ENCODE data around the gene ZFR. TPM values are rescaled to one million over a fixed set of nuclear protein-coding genes. Genes with fewer than 3 reads are reported as not detected.

Gene ZFR
- total RNA-seq, 2 experiments from 2014 or later = 58.8 to 61.0 TPM

DNA sequence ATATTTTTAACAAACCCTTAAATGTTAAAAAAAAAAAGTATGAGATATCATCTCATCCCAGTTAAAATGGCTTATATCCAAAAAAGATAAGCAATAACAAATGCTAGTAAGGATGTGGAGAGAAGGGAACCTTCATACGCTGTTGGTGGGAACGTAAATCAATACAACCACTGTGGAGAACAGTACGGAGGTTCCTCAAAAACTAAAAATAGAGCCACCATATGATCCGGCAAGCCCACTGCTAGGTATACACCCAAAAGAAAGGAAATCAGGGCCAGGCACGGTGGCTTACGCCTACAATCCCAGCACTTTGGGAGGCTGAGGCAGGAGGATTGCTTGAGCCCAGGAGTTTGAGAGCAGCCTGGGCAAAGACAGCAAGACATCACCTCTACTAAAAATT lies 134.8 kb downstream of the ZFR start:
- peak overlapping the region; percentile 32 for H3K4me3 Mint-ChIP-seq
- TF ChIP-seq, protein P1, sequence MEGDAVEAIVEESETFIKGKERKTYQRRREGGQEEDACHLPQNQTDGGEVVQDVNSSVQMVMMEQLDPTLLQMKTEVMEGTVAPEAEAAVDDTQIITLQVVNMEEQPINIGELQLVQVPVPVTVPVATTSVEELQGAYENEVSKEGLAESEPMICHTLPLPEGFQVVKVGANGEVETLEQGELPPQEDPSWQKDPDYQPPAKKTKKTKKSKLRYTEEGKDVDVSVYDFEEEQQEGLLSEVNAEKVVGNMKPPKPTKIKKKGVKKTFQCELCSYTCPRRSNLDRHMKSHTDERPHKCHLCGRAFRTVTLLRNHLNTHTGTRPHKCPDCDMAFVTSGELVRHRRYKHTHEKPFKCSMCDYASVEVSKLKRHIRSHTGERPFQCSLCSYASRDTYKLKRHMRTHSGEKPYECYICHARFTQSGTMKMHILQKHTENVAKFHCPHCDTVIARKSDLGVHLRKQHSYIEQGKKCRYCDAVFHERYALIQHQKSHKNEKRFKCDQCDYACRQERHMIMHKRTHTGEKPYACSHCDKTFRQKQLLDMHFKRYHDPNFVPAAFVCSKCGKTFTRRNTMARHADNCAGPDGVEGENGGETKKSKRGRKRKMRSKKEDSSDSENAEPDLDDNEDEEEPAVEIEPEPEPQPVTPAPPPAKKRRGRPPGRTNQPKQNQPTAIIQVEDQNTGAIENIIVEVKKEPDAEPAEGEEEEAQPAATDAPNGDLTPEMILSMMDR (IDR thresholded peaks at IDR 0.05) = no peak
- H3K4me3 ChIP-seq (ENCODE audit: low read length) = no peak overlapping the region
- no peaks in the 10 kb centered on the region for H3K27me3 ChIP-seq (ENCODE audit: control insufficient read depth in 1 of 2, insufficient read depth in 2 of 2, low read length in 2 of 2)
- H3K27me3 Mint-ChIP-seq = no peaks in the 10 kb centered on the region
- no peak overlapping the region for H3K27ac ChIP-seq (ENCODE audit: low read depth in 1 of 2, low read length in 2 of 2)
- ATAC-seq (ENCODE audit: poor library complexity) = no peak
- no peaks in the 10 kb centered on the region for H3K9me3 ChIP-seq (ENCODE audit: control insufficient read depth in 1 of 2, insufficient read depth in 1 of 2, low read length in 2 of 2)
- no peak for DNase-seq
- H3K36me3 ChIP-seq (ENCODE audit: insufficient read depth, low read length) = no peaks in the 10 kb centered on the region
- H3K27ac Mint-ChIP-seq = peak overlapping the region; percentile 2
- POLR2A ChIA-PET = no interaction called here
- H3K36me3 Mint-ChIP-seq (ENCODE audit: low read depth) = peaks cover 22% of the 10 kb centered on the region
- peaks cover 41% of the 10 kb centered on the region for H3K4me1 ChIP-seq (ENCODE audit: insufficient read depth, low read length)
- intact Hi-C loops (cut with DNase I, micrococcal nuclease) = loop anchor here (5.0 kb wide), 4 partner anchors 32 to 777 kb away; partner anchors contain the start of genes C5orf22 (in 1 of the 2), DROSHA (in 1 of the 2), SUB1 (in 1 of the 2) and ZFR (in 1 of the 2)
- no peaks in the 10 kb centered on the region for H3K9me3 Mint-ChIP-seq
- peaks cover 70% of the 10 kb centered on the region for H3K4me1 Mint-ChIP-seq (ENCODE audit: low read depth)
- CTCF ChIA-PET = no interaction called here

DNA sequence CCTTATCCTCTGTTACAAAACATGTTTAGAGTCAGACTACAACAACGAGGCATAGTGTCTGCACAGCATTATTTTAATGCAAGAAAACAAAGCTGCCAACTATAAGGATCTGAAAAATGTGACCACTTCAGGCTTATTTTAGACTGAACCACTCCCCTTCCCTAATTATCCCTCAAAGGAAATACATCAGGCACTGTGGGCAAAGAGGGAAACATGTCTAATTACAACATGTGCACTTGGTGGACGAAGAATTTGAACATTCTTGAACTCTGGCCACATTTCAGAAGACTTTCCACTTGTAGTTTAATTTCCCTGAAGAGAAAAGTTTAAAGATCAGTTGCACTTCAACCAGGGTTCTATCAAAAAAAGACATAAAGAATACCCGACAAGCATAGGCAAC lies 135.6 kb downstream of the ZFR start:
- TF ChIP-seq, protein P1 (IDR thresholded peaks at IDR 0.05) = no peak
- ATAC-seq (ENCODE audit: poor library complexity) (no peak), DNase-seq (no peak)
- peaks cover 26% of the 10 kb centered on the region for H3K36me3 Mint-ChIP-seq (ENCODE audit: low read depth)
- CTCF ChIA-PET = no interaction called here
- intact Hi-C loops (cut with DNase I, micrococcal nuclease) = no loop called here
- peaks cover 77% of the 10 kb centered on the region for H3K4me1 Mint-ChIP-seq (ENCODE audit: low read depth)
- H3K4me3 ChIP-seq (ENCODE audit: low read length) = no peak overlapping the region
- peak overlapping the region; percentile 52 for H3K4me3 Mint-ChIP-seq
- no peaks in the 10 kb centered on the region for H3K36me3 ChIP-seq (ENCODE audit: insufficient read depth, low read length)
- peak overlapping the region; percentile 2 for H3K27ac Mint-ChIP-seq
- POLR2A ChIA-PET = no interaction called here
- peaks cover 43% of the 10 kb centered on the region for H3K4me1 ChIP-seq (ENCODE audit: insufficient read depth, low read length)
- H3K27me3 ChIP-seq (ENCODE audit: control insufficient read depth in 1 of 2, insufficient read depth in 2 of 2, low read length in 2 of 2) = no peaks in the 10 kb centered on the region
- H3K27ac ChIP-seq (ENCODE audit: low read depth in 1 of 2, low read length in 2 of 2) = no peak overlapping the region
- H3K27me3 Mint-ChIP-seq = no peaks in the 10 kb centered on the region
- no peaks in the 10 kb centered on the region for H3K9me3 ChIP-seq (ENCODE audit: control insufficient read depth in 1 of 2, insufficient read depth in 1 of 2, low read length in 2 of 2)
- no peaks in the 10 kb centered on the region for H3K9me3 Mint-ChIP-seq

DNA sequence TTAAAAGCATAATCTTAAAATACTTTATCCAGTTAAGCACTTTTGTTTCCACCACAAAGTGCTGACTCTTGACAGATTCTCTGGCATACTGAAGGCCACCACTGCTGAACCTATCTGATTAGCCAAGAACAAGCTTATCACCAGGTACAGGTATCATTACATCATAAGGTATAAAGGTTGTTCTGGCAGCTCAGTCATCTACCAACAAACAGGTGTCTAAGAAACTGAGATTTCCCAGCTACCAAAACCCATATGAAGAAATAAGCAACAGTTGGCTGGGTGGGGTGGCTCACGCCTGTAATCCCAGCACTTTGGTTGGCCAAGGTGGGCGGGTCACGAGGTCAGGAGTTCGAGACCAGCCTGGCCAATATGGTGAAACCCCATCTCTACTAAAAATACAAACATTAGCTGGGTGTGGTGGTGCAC lies 136.8 kb downstream of the ZFR start:
- TF ChIP-seq, protein P1 (IDR thresholded peaks at IDR 0.05) = no peak
- Mint-ChIP-seq H3K27me3 (no peaks in the 10 kb centered on the region), H3K4me3 (no peak overlapping the region), H3K27ac (no peak overlapping the region), H3K9me3 (no peaks in the 10 kb centered on the region), H3K36me3 (ENCODE audit: low read depth) (peaks cover 20% of the 10 kb centered on the region), H3K4me1 (ENCODE audit: low read depth) (peaks cover 81% of the 10 kb centered on the region)
- DNase-seq (no peak), ATAC-seq (ENCODE audit: poor library complexity) (no peak)
- Histone ChIP-seq H3K4me3 (ENCODE audit: low read length) (no peak overlapping the region), H3K4me1 (ENCODE audit: insufficient read depth, low read length) (peaks cover 37% of the 10 kb centered on the region), H3K27ac (ENCODE audit: low read depth in 1 of 2, low read length in 2 of 2) (no peak overlapping the region), H3K36me3 (ENCODE audit: insufficient read depth, low read length) (no peaks in the 10 kb centered on the region), H3K27me3 (ENCODE audit: control insufficient read depth in 1 of 2, insufficient read depth in 2 of 2, low read length in 2 of 2) (no peaks in the 10 kb centered on the region), H3K9me3 (ENCODE audit: control insufficient read depth in 1 of 2, insufficient read depth in 1 of 2, low read length in 2 of 2) (no peaks in the 10 kb centered on the region)
- ChIA-PET CTCF (interaction anchor here (1.6 kb wide), 1 partner anchor 11 kb away, joined by 5 read pairs; no protein-coding TSS in a partner anchor), POLR2A (interaction anchor here (1.1 kb wide), 1 partner anchor 134 kb away, joined by 4 read pairs; the partner anchor contains the start of gene GOLPH3)
- intact Hi-C loops (cut with DNase I, micrococcal nuclease) = no loop called here

Measured in CD4-positive, alpha-beta T cell (primary cell).